Measurements from ENCODE around the gene MAFG. TPM values are rescaled to one million over a fixed set of nuclear protein-coding genes. Genes with fewer than 3 reads are reported as not detected.
"Not testable (repeated sequence)": the region's sequence is repeated elsewhere in the genome, so short reads cannot be mapped to it uniquely, and the experiment has no call there.

MAFG gene
- polyA plus RNA-seq, 1 of the 3 experiments (the other 2 are of a cell fraction) = 38.7 TPM

DNA sequence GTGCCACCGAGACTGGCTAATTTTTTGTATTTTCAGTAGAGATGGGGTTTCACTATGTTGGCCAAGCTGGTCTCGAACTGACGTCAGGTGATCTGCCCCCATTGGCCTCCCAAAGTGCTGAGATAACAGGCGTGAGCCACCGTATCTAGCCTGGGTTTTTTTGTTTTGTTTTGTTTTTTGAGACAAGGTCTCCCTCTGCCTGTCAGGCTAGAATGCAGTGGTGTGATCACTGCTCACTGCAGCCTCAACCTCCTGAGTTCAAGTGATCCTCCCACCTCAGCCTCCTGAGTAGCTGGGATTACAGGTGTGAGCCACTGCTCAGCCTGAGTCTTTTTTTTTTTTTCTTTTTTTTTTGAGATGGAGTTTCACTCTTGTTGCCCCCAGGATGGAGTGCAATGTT is 25.9 kb upstream of the MAFG start:
- not testable (repeated sequence) for H3K9me2 ChIP-seq; H3K27me3 ChIP-seq (ENCODE audit: insufficient read depth); H3K36me3 ChIP-seq (replicated peaks in 1 of 2; ENCODE audit: control insufficient read depth in 1 of 2, insufficient read depth in 2 of 2, low read length in 1 of 2); H3K9me3 ChIP-seq; H3F3A ChIP-seq (replicated peaks; ENCODE audit: insufficient read depth); DNase-seq; H3K4me3 ChIP-seq (ENCODE audit: low read depth in 2 of 2, low read length in 1 of 2); H3K9ac ChIP-seq; H4K20me1 ChIP-seq (ENCODE audit: insufficient read depth); H3K27ac ChIP-seq (ENCODE audit: low read depth in 2 of 2, low read length in 1 of 2); H2AFZ ChIP-seq (ENCODE audit: low read depth); H3K4me2 ChIP-seq; H3K79me2 ChIP-seq (ENCODE audit: insufficient read depth)
- POLR2A ChIA-PET = interaction anchor here (0.8 kb wide), 1 partner anchor 70 kb away, joined by 3 read pairs; the partner anchor contains the start of genes CENPX and LRRC45
- peaks cover 0 to 13% of the 10 kb centered on the region in 2 experiments; a peak in 1 of 4 replicates for H3K4me1 ChIP-seq (ENCODE audit: control insufficient read depth in 1 of 2, insufficient read depth in 2 of 2, low read depth in 1 of 2, low read length in 1 of 2)
- 83% methylated on average over 5 of the region's 5 CpGs for WGBS (ENCODE audit: low lambda C conversion rate)
- CTCF ChIA-PET = interaction anchor here (0.7 to 17.7 kb wide), 8 partner anchors 8 to 591 kb away, joined by 3 to 216 read pairs (median 5); partner anchors contain the start of genes CENPX, DCXR, LRRC45 and MAFG
- 0 out of 2 replicates have a peak, but pooled peaks have one; percentile 10 for TF ChIP-seq RAD21 (IDR thresholded peaks at IDR 0.05; ENCODE audit: low read length)

- Histone ChIP-seq H4K20me1 (ENCODE audit: insufficient read depth) (no peaks in the 10 kb centered on the region), H3K9ac (no peak overlapping the region), H3K4me2 (no peak overlapping the region), H3K4me1 (ENCODE audit: control insufficient read depth in 1 of 2, insufficient read depth in 2 of 2, low read depth in 1 of 2, low read length in 1 of 2) (peaks cover 0 to 14% of the 10 kb centered on the region in 2 experiments; a peak in 1 of 4 replicates), H3K27ac (ENCODE audit: low read depth in 2 of 2, low read length in 1 of 2) (no peak overlapping the region), H3K27me3 (ENCODE audit: insufficient read depth) (no peaks in the 10 kb centered on the region), H3F3A (replicated peaks; ENCODE audit: insufficient read depth) (no peaks in the 10 kb centered on the region), H3K79me2 (ENCODE audit: insufficient read depth) (no peaks in the 10 kb centered on the region), H3K9me3 (no peaks in the 10 kb centered on the region), H3K9me2 (no peaks in the 10 kb centered on the region), H3K4me3 (ENCODE audit: low read depth in 2 of 2, low read length in 1 of 2) (no peak overlapping the region), H3K36me3 (replicated peaks in 1 of 2; ENCODE audit: control insufficient read depth in 1 of 2, insufficient read depth in 2 of 2, low read length in 1 of 2) (no peaks in the 10 kb centered on the region), H2AFZ (ENCODE audit: low read depth) (no peak overlapping the region)
- 87% methylated on average over 6 of the region's 16 CpGs for WGBS (ENCODE audit: low lambda C conversion rate)
- no peak for TF ChIP-seq RFX5 (IDR thresholded peaks at IDR 0.05; ENCODE audit: low read length)
- TF ChIP-seq FOSL2 (IDR thresholded peaks at IDR 0.05; ENCODE audit: borderline replicate concordance, low read depth) = no peak
- no peak for TF ChIP-seq REST (IDR thresholded peaks at IDR 0.05; ENCODE audit: low read depth, low read length)
- TF ChIP-seq NRF1 (IDR thresholded peaks at IDR 0.05; ENCODE audit: low read depth, low read length) = no peak
- no peak for TF ChIP-seq USF2 (IDR thresholded peaks at IDR 0.05; ENCODE audit: borderline replicate concordance, low read depth, low read length)
- TF ChIP-seq YY1 (IDR thresholded peaks at IDR 0.05; ENCODE audit: low read depth) = no peak
- no peak for TF ChIP-seq SMC3 (IDR thresholded peaks at IDR 0.05; ENCODE audit: low read depth, low read length)
- TF ChIP-seq NFIC (IDR thresholded peaks at IDR 0.05; ENCODE audit: borderline replicate concordance) = no peak
- TF ChIP-seq, protein P1, sequence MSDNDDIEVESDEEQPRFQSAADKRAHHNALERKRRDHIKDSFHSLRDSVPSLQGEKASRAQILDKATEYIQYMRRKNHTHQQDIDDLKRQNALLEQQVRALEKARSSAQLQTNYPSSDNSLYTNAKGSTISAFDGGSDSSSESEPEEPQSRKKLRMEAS (IDR thresholded peaks at IDR 0.05; ENCODE audit: low read depth) = no peak
- TF ChIP-seq USF1 (IDR thresholded peaks at IDR 0.05; ENCODE audit: borderline replicate concordance, low read depth) = no peak
- no peak for TF ChIP-seq EZH2phosphoT487 (IDR thresholded peaks at IDR 0.05; ENCODE audit: borderline replicate concordance, low read depth)
- no peak for TF ChIP-seq SIN3A (IDR thresholded peaks at IDR 0.05; ENCODE audit: borderline replicate concordance, low read depth, low read length)
- TF ChIP-seq, protein P2, sequence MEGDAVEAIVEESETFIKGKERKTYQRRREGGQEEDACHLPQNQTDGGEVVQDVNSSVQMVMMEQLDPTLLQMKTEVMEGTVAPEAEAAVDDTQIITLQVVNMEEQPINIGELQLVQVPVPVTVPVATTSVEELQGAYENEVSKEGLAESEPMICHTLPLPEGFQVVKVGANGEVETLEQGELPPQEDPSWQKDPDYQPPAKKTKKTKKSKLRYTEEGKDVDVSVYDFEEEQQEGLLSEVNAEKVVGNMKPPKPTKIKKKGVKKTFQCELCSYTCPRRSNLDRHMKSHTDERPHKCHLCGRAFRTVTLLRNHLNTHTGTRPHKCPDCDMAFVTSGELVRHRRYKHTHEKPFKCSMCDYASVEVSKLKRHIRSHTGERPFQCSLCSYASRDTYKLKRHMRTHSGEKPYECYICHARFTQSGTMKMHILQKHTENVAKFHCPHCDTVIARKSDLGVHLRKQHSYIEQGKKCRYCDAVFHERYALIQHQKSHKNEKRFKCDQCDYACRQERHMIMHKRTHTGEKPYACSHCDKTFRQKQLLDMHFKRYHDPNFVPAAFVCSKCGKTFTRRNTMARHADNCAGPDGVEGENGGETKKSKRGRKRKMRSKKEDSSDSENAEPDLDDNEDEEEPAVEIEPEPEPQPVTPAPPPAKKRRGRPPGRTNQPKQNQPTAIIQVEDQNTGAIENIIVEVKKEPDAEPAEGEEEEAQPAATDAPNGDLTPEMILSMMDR (IDR thresholded peaks at IDR 0.05) = no peak
- TF ChIP-seq JUND (IDR thresholded peaks at IDR 0.05) = no peak
- no peak for TF ChIP-seq GATA2 (CRISPR knock-in tag; IDR thresholded peaks at IDR 0.05)
- TF ChIP-seq RCOR1 (IDR thresholded peaks at IDR 0.05; ENCODE audit: low read length) = no peak
- TF ChIP-seq CHD2 (IDR thresholded peaks at IDR 0.05; ENCODE audit: low read length, partially characterized antibody) = no peak
- TF ChIP-seq EP300 (IDR thresholded peaks at IDR 0.05; ENCODE audit: borderline replicate concordance in 1 of 2, low read depth in 1 of 2, low read length in 1 of 2) = no peak
- TF ChIP-seq GABPA (IDR thresholded peaks at IDR 0.05; ENCODE audit: low read depth) = no peak
- TF ChIP-seq ELF1 (IDR thresholded peaks at IDR 0.05) = no peak
- ChIA-PET POLR2A (interaction anchor here (0.8 kb wide), 1 partner anchor 70 kb away, joined by 3 read pairs; the partner anchor contains the start of genes CENPX and LRRC45), CTCF (interaction anchor here (0.7 to 17.7 kb wide), 6 partner anchors 9 to 590 kb away, joined by 3 to 216 read pairs (median 8); partner anchors contain the start of genes CENPX, LRRC45, MAFG and NOTUM)
- no peak for DNase-seq
These were observed 25.3 kb upstream of the MAFG start for GRCh38 chr17:81952792-81953228.
